H1 (cell line): ENCODE data around the gene FRMD3. TPM values are rescaled to one million over a fixed set of nuclear protein-coding genes. Genes with fewer than 3 reads are reported as not detected.

Experiments
- CTCF ChIA-PET: fragments of 300-600 bp; sonication (Branson Sonifier 250); formaldehyde crosslinking; loops from one replicate; lab custom pipeline; 2021; ENCODE audit not compliant: partially characterized antibody; lab: Charles Lee
- POLR2A ChIA-PET: fragments of 300-600 bp; sonication (Branson Sonifier 250); formaldehyde crosslinking; loops from one replicate; lab custom pipeline; 2021; ENCODE audit warnings: inconsistent platforms; ENCODE audit not compliant: partially characterized antibody; lab: Charles Lee
- DNase-seq, 2 experiments: peaks; one replicate each; pipeline versions ENCODE4 v3.0.0 to v3.0.0-alpha.2; 2010 to 2022; ENCODE audit warnings: low spot score in 2 of 2, low read depth in 1 of 2, mixed read lengths in 1 of 2
- FAIRE-seq: peaks from 2 replicates; lab custom pipeline; 2011; peaks lifted over from hg19 to GRCh38; lab: Jason Lieb, UNC
- H2AFZ ChIP-seq: 2 replicates; pipeline ENCODE4 v1.8.1; 2012; ENCODE audit warnings: low read length, inconsistent platforms
- H2AK5ac ChIP-seq: 2 replicates; pipeline ENCODE4 v1.6.1; 2013; ENCODE audit warnings: low read depth, low read length
- H2BK120ac ChIP-seq: replicated peaks from 2 replicates; pipeline ENCODE3; 2013; ENCODE audit warnings: low read depth, low read length, inconsistent platforms
- H2BK12ac ChIP-seq: 2 replicates; pipeline ENCODE4 v1.6.1; 2013; ENCODE audit warnings: low read depth, low read length
- H2BK15ac ChIP-seq: 2 replicates; pipeline ENCODE4 v1.6.1; 2013; ENCODE audit warnings: low read length
- H2BK20ac ChIP-seq: 2 replicates; pipeline ENCODE4 v1.6.1; 2013; ENCODE audit warnings: low read length
- H2BK5ac ChIP-seq: 2 replicates; pipeline ENCODE4 v1.6.1; 2013; ENCODE audit warnings: low read depth, low read length
- H3K14ac ChIP-seq: 2 replicates; pipeline ENCODE4 v1.6.1; 2013; ENCODE audit warnings: inconsistent platforms; ENCODE audit not compliant: insufficient read length
- H3K18ac ChIP-seq: 2 replicates; pipeline ENCODE4 v1.6.1; 2013; ENCODE audit warnings: low read length; ENCODE audit errors: extremely low read depth
- H3K23ac ChIP-seq: 2 replicates; pipeline ENCODE4 v1.6.1; 2013; ENCODE audit warnings: inconsistent platforms; ENCODE audit not compliant: insufficient read length
- H3K23me2 ChIP-seq: 2 replicates; pipeline ENCODE4 v1.6.1; 2013; ENCODE audit warnings: low read depth, low read length
- H3K27ac ChIP-seq: 2 replicates; pipeline ENCODE4 v1.6.1; 2011; ENCODE audit warnings: low read depth, low read length, inconsistent platforms
- H3K27me3 ChIP-seq, 4 experiments: replicated peaks in 1 of 4; 1 replicate in 1 of 4; 2 replicates in 3 of 4; pipeline versions ENCODE4 v1.6.1 to v1.8.1; 2011 to 2013; ENCODE audit warnings: low read length in 3 of 4, mild to moderate bottlenecking in 3 of 4, inconsistent platforms in 2 of 4, mixed read lengths in 2 of 4, moderate library complexity in 1 of 4; ENCODE audit not compliant: control insufficient read depth in 3 of 4, insufficient read depth in 3 of 4; ENCODE audit errors: extremely low read depth in 1 of 4
- H3K36me3 ChIP-seq, 4 experiments: 2 replicates each; pipeline versions ENCODE4 v1.6.1 to v1.8.1; 2011 to 2013; ENCODE audit warnings: mild to moderate bottlenecking in 4 of 4, low read length in 3 of 4, moderate library complexity in 2 of 4, control low read depth in 1 of 4, inconsistent platforms in 1 of 4; ENCODE audit not compliant: insufficient read depth in 4 of 4, control insufficient read depth in 2 of 4
- H3K4ac ChIP-seq: replicated peaks from 2 replicates; pipeline ENCODE3; 2013; ENCODE audit warnings: low read length, low read depth, mixed read lengths, inconsistent platforms; ENCODE audit not compliant: insufficient read length
- H3K4me1 ChIP-seq, 4 experiments: replicated peaks in 1 of 4; 1 replicate in 1 of 4; 2 replicates in 3 of 4; pipeline versions ENCODE4 v1.6.1 to v1.8.1; 2011 to 2013; ENCODE audit warnings: low read length in 3 of 4, inconsistent platforms in 2 of 4, mixed read lengths in 1 of 4; ENCODE audit not compliant: insufficient read depth in 4 of 4, control insufficient read depth in 3 of 4
- H3K4me2 ChIP-seq, 2 experiments: 2 replicates each; pipeline versions ENCODE4 v1.6.1 to v1.8.1; 2011 to 2013; ENCODE audit warnings: low read depth in 2 of 2, low read length in 2 of 2, control low read depth in 1 of 2, inconsistent platforms in 1 of 2, mild to moderate bottlenecking in 1 of 2; ENCODE audit not compliant: insufficient read depth in 1 of 2
- H3K4me3 ChIP-seq, 4 experiments: fragments of 200-600, 300-600 bp in 1 of 4; sonication (generic), shearing (Covaris generic), sonication (Bioruptor Twin) in 1 of 4; 2 replicates each; pipeline versions ENCODE4 v1.5.1 to v1.8.1; 2011 to 2016; ENCODE audit warnings: low read length in 4 of 4, low read depth in 3 of 4, control low read depth in 2 of 4, inconsistent platforms in 2 of 4, mild to moderate bottlenecking in 2 of 4, mixed read lengths in 1 of 4, moderate library complexity in 1 of 4; ENCODE audit not compliant: insufficient read depth in 2 of 4; ENCODE audit errors: extremely low read depth in 1 of 4
- H3K56ac ChIP-seq: replicated peaks from 2 replicates; pipeline ENCODE3; 2013; ENCODE audit warnings: low read depth, mild to moderate bottlenecking, mixed read lengths, low read length, inconsistent platforms; ENCODE audit not compliant: insufficient read length
- H3K79me1 ChIP-seq: 2 replicates; pipeline ENCODE4 v1.6.1; 2013; ENCODE audit warnings: low read depth, low read length, control low read depth
- H3K79me2 ChIP-seq, 2 experiments: 2 replicates each; pipeline versions ENCODE4 v1.6.1 to v1.8.1; 2012 to 2013; ENCODE audit warnings: low read length in 2 of 2, mild to moderate bottlenecking in 2 of 2, inconsistent platforms in 1 of 2; ENCODE audit not compliant: insufficient read depth in 2 of 2, control insufficient read depth in 1 of 2
- H3K9ac ChIP-seq, 4 experiments: replicated peaks in 1 of 4; 1 replicate in 1 of 4; 2 replicates in 3 of 4; pipeline versions ENCODE4 v1.6.1 to v1.8.1; 2011 to 2013; ENCODE audit warnings: low read depth in 3 of 4, low read length in 3 of 4, control low read depth in 2 of 4, mild to moderate bottlenecking in 2 of 4, moderate library complexity in 2 of 4, inconsistent platforms in 1 of 4; ENCODE audit errors: extremely low read depth in 1 of 4
- H3K9me3 ChIP-seq, 2 experiments: 2 replicates each; pipeline versions ENCODE4 v1.6.1 to v1.8.1; 2012 to 2013; ENCODE audit warnings: mild to moderate bottlenecking in 2 of 2, moderate library complexity in 2 of 2, control low read depth in 1 of 2, inconsistent platforms in 1 of 2, low read depth in 1 of 2, low read length in 1 of 2, mixed read lengths in 1 of 2; ENCODE audit not compliant: insufficient read depth in 2 of 2
- H4K20me1 ChIP-seq, 2 experiments: replicated peaks in 1 of 2; 2 replicates each; pipeline versions ENCODE3 to v1.8.1; 2011 to 2013; ENCODE audit warnings: inconsistent platforms in 2 of 2, low read length in 2 of 2, mild to moderate bottlenecking in 1 of 2; ENCODE audit not compliant: insufficient read depth in 2 of 2, control insufficient read depth in 1 of 2
- H4K5ac ChIP-seq: 2 replicates; pipeline ENCODE4 v1.6.1; 2013; ENCODE audit warnings: low read length, low read depth, mixed read lengths, inconsistent platforms; ENCODE audit not compliant: insufficient read length
- H4K8ac ChIP-seq: 2 replicates; pipeline ENCODE4 v1.8.0; 2013; ENCODE audit warnings: mild to moderate bottlenecking, moderate library complexity, low read length, inconsistent platforms; ENCODE audit not compliant: insufficient read depth; ENCODE audit errors: extremely low read depth
- H4K91ac ChIP-seq: replicated peaks from 2 replicates; pipeline ENCODE3; 2013; ENCODE audit warnings: low read length, mixed read lengths, inconsistent platforms; ENCODE audit not compliant: insufficient read length
- CHD1 ChIP-seq: IDR thresholded peaks from 2 replicates; pipeline ENCODE4 v1.6.1; 2012; ENCODE audit warnings: low read depth, low read length, improper control_type of control experiment
- EGR1 ChIP-seq: IDR thresholded peaks from 2 replicates; pipeline ENCODE4 v1.6.1; 2011; ENCODE audit warnings: low read depth, low read length, borderline replicate concordance
- EP300 ChIP-seq, 2 experiments: IDR thresholded peaks; 1 replicate in 1 of 2; 2 replicates in 1 of 2; pipeline ENCODE4 v1.6.1; 2011 to 2012; ENCODE audit warnings: low read depth in 2 of 2, low read length in 2 of 2, mild to moderate bottlenecking in 2 of 2, borderline replicate concordance in 1 of 2, inconsistent platforms in 1 of 2, moderate library complexity in 1 of 2
- JUND ChIP-seq: IDR thresholded peaks from 2 replicates; pipeline ENCODE4 v1.6.1; 2011; ENCODE audit warnings: mild to moderate bottlenecking, improper control_type of control experiment, low read length
- KDM1A ChIP-seq: fragments of 200-600, 300-600 bp; sonication (generic); IDR thresholded peaks from 2 replicates; pipeline ENCODE4 v1.7.1; 2016; ENCODE audit warnings: mild to moderate bottlenecking, low read length, borderline replicate concordance
- MAFK ChIP-seq: IDR thresholded peaks from 2 replicates; pipeline ENCODE4 v1.6.1; 2012; ENCODE audit warnings: low read depth, mild to moderate bottlenecking, improper control_type of control experiment, low read length
- NRF1 ChIP-seq: IDR thresholded peaks from 2 replicates; pipeline ENCODE4 v1.6.1; 2011; ENCODE audit warnings: mild to moderate bottlenecking, low read depth, low read length, improper control_type of control experiment
- RAD21 ChIP-seq, 2 experiments: IDR thresholded peaks in 1 of 2; conservative IDR thresholded peaks in 1 of 2; 2 replicates each; pipeline ENCODE4 v1.6.1; 2011; ENCODE audit warnings: low read depth in 2 of 2, low read length in 2 of 2, improper control_type of control experiment in 1 of 2, inconsistent platforms in 1 of 2, mild to moderate bottlenecking in 1 of 2, moderate library complexity in 1 of 2
- RBBP5 ChIP-seq: IDR thresholded peaks from 2 replicates; pipeline ENCODE4 v1.7.1; 2012; ENCODE audit warnings: low read depth, mild to moderate bottlenecking, inconsistent platforms, low read length, moderate library complexity, borderline replicate concordance
- RXRA ChIP-seq: IDR thresholded peaks from 2 replicates; pipeline ENCODE4 v1.6.1; 2011; ENCODE audit warnings: low read depth, mild to moderate bottlenecking, low read length, moderate library complexity; ENCODE audit not compliant: insufficient read depth
- SP2 ChIP-seq: IDR thresholded peaks from 2 replicates; pipeline ENCODE4 v1.6.1; 2012; ENCODE audit warnings: mild to moderate bottlenecking, low read length, inconsistent platforms
- SP4 ChIP-seq: IDR thresholded peaks from 2 replicates; pipeline ENCODE4 v1.6.1; 2012; ENCODE audit warnings: low read length, inconsistent platforms
- SUZ12 ChIP-seq: fragments of 200-600 bp; sonication (generic); IDR thresholded peaks from 2 replicates; pipeline ENCODE4 v1.6.1; 2012; ENCODE audit warnings: mild to moderate bottlenecking, inconsistent platforms, low read length, moderate library complexity, mixed read lengths
- TAF1 ChIP-seq: IDR thresholded peaks from 2 replicates; pipeline ENCODE4 v1.6.1; 2011; ENCODE audit warnings: mild to moderate bottlenecking, low read depth, low read length
- TEAD4 ChIP-seq: IDR thresholded peaks from 2 replicates; pipeline ENCODE4 v1.6.1; 2012; ENCODE audit warnings: low read depth, low read length, inconsistent platforms, mixed read lengths
- WGBS, 2 experiments: shearing (Covaris generic) in 1 of 2; methylation state at CpG; one replicate each; pipeline versions ENCODE4 v1.1.6 to v1.1.7; 2013 to 2015; ENCODE audit warnings: low lambda C conversion rate in 2 of 2, mixed read lengths in 2 of 2, inconsistent platforms in 1 of 2, low coverage in 1 of 2, missing lambda C conversion rate in 1 of 2; ENCODE audit not compliant: insufficient replicate concordance in 2 of 2, insufficient coverage in 1 of 2, insufficient read length in 1 of 2; ENCODE audit errors: extremely low coverage in 1 of 2, missing lambda C conversion rate in 1 of 2; 5-methylcytosine and 5-hydroxymethylcytosine counted together
- polyA plus RNA-seq, 7 experiments: library from polyadenylated mRNA; depleted of rRNA in 3 of 7; stranded (reverse) in 5 of 7; unstranded in 2 of 7; fragments of >200 nt in 5 of 7; fragments of 200-250 nt in 2 of 7; gene quantifications; 1 replicate in 5 of 7; 2 replicates in 1 of 7; 4 replicates in 1 of 7; pipeline versions ENCODE4 v1.2.1 to v1.2.3, GENCODE V29; 2011 to 2013; ENCODE audit warnings: missing spikeins in 2 of 7, mixed read lengths in 2 of 7
- total RNA-seq: library from RNA; stranded (reverse); fragmentation: NEBNext Ultra II Directional; extraction: Animal tissue kit (Norgen Biotek cat#: 25700); gene quantifications from 2 replicates; pipeline ENCODE4 v1.2.1, GENCODE V29; 2021

FRMD3 gene
- total and polyA plus RNA-seq, 2 of the 8 experiments (the other 6 are each of a cell fraction or from before 2014, with no cell fraction given) = 0.15 to 1.4 TPM

- no peak overlapping the region for H3K23ac ChIP-seq
- no peak overlapping the region for H3K4me2 ChIP-seq
- no peak overlapping the region for H2BK120ac ChIP-seq
- WGBS, 2 experiments = 93% methylated on average over 3 of the region's 4 CpGs; no CpG with 5 or more reads in 1 of the 2 experiments
- no peaks in the 10 kb centered on the region for H3K79me2 ChIP-seq
- H2BK15ac ChIP-seq = no peak overlapping the region
- no peak overlapping the region for H3K27ac ChIP-seq
- no peaks in the 10 kb centered on the region; a peak in 1 of 7 replicates for H3K27me3 ChIP-seq
- no peak for DNase-seq
- no peaks in the 10 kb centered on the region for H4K20me1 ChIP-seq
- no peak overlapping the region for H3K4ac ChIP-seq
- no peak overlapping the region for H3K14ac ChIP-seq
- no peaks in the 10 kb centered on the region for H3K79me1 ChIP-seq
- H2AFZ ChIP-seq = no peak overlapping the region
- H3K23me2 ChIP-seq = no peaks in the 10 kb centered on the region
- no peak overlapping the region for H2BK20ac ChIP-seq
- H4K8ac ChIP-seq = no peak overlapping the region
- CTCF ChIA-PET = interaction anchor here (4.2 kb wide), 1 partner anchor 72 kb away, joined by 17 read pairs; no protein-coding TSS in a partner anchor
- no peak overlapping the region for H3K56ac ChIP-seq
- no peak for FAIRE-seq
- H2BK5ac ChIP-seq = no peak overlapping the region
- no peak overlapping the region for H4K91ac ChIP-seq
- H2AK5ac ChIP-seq = no peak overlapping the region
- POLR2A ChIA-PET = no interaction called here
- H3K9ac ChIP-seq = no peak overlapping the region
- peaks cover 0 to 13% (median 6%) of the 10 kb centered on the region in 4 experiments; a peak in 3 of 7 replicates for H3K4me1 ChIP-seq
- H3K4me3 ChIP-seq = no peak overlapping the region
- no peaks in the 10 kb centered on the region for H3K9me3 ChIP-seq
- H2BK12ac ChIP-seq = no peak overlapping the region
- H3K18ac ChIP-seq = no peak overlapping the region
- H3K36me3 ChIP-seq = no peaks in the 10 kb centered on the region
- no peak overlapping the region for H4K5ac ChIP-seq
- TF ChIP-seq SUZ12 (no peak), TAF1 (no peak), MAFK (no peak), SP4 (no peak), CHD1 (no peak), RAD21 (IDR thresholded peaks at IDR 0.05 in 1 of 2, conservative IDR thresholded peaks at IDR 0.05 in 1 of 2; ENCODE audit: low read depth in 2 of 2, low read length in 2 of 2) (no peak), RBBP5 (no peak), JUND (no peak), TEAD4 (no peak), NRF1 (no peak), KDM1A (no peak), SP2 (no peak), EP300 (IDR thresholded peaks at IDR 0.05; ENCODE audit: borderline replicate concordance in 1 of 2, low read depth in 2 of 2, low read length in 2 of 2) (no peak), EGR1 (no peak), RXRA (no peak)
These were observed 67.0 kb downstream of the FRMD3 start for GRCh38 chr9:83471241-83471640.
